IMR-90 (cell line): ENCODE data around the gene FLT1. TPM values are rescaled to one million over a fixed set of nuclear protein-coding genes. Genes with fewer than 3 reads are reported as not detected.

Experiments used
- ATAC-seq: fragments of 200-7000 bp; cut with Tn5 transposase; 2 replicates; pipeline ENCODE4 v1.9.1; 2020; ENCODE audit warnings: low read depth, mild to moderate bottlenecking, moderate library complexity
- BruUV-seq: library from RNA; stranded (reverse); fragments of 400-500 nt; replicated peaks from 2 replicates; lab custom pipeline; 2021; lab: Mats Ljungman, UMichigan
- CTCF ChIA-PET: fragments of 300-600 bp; formaldehyde crosslinking; extraction: SDS; loops from one replicate; lab custom pipeline; 2021; ENCODE audit warnings: antibody characterized with exemption; lab: Yijun Ruan, JAX
- POLR2A ChIA-PET: fragments of 300-600 bp; sonication (Branson Sonifier 250); formaldehyde crosslinking; loops from one replicate; lab custom pipeline; 2022; ENCODE audit warnings: antibody characterized with exemption; ENCODE audit not compliant: unreplicated experiment; lab: Charles Lee
- DNase-seq: peaks from one replicate; pipeline ENCODE4 v3.0.0; 2013
- H2AFZ ChIP-seq: replicated peaks from 2 replicates; pipeline ENCODE3; 2013; ENCODE audit warnings: low read length, mild to moderate bottlenecking; ENCODE audit not compliant: poor library complexity
- H2AK5ac ChIP-seq: 2 replicates; pipeline ENCODE4 v1.6.1; 2013; ENCODE audit warnings: low read depth, low read length, inconsistent platforms
- H2AK9ac ChIP-seq: replicated peaks from 2 replicates; pipeline ENCODE3; 2013; ENCODE audit warnings: mild to moderate bottlenecking, low read depth, low read length, moderate library complexity; ENCODE audit not compliant: poor library complexity
- H2BK120ac ChIP-seq: 2 replicates; pipeline ENCODE4 v1.6.1; 2013; ENCODE audit warnings: low read depth, low read length, inconsistent platforms
- H2BK15ac ChIP-seq: 3 replicates; pipeline ENCODE4 v1.6.1; 2013; ENCODE audit warnings: low read depth, low read length, inconsistent platforms
- H2BK20ac ChIP-seq: 2 replicates; pipeline ENCODE4 v1.6.1; 2013; ENCODE audit warnings: low read depth, mild to moderate bottlenecking, inconsistent platforms, low read length, moderate library complexity
- H2BK5ac ChIP-seq: 2 replicates; pipeline ENCODE4 v1.6.1; 2013; ENCODE audit warnings: mild to moderate bottlenecking, low read depth, low read length, inconsistent platforms; ENCODE audit not compliant: poor library complexity, severe bottlenecking
- H3K14ac ChIP-seq: replicated peaks from 2 replicates; pipeline ENCODE4 v1.6.1; 2013; ENCODE audit warnings: low read depth, low read length, inconsistent platforms
- H3K18ac ChIP-seq: 2 replicates; pipeline ENCODE4 v1.6.1; 2013; ENCODE audit warnings: low read depth, low read length, control low read depth
- H3K23ac ChIP-seq: 2 replicates; pipeline ENCODE4 v1.6.1; 2013; ENCODE audit warnings: low read depth, low read length, inconsistent platforms
- H3K27ac ChIP-seq: 2 replicates; pipeline ENCODE4 v1.5.1; 2013; ENCODE audit warnings: mild to moderate bottlenecking, control low read depth, low read length; ENCODE audit not compliant: insufficient read depth
- H3K27me3 ChIP-seq: 2 replicates; pipeline ENCODE4 v1.6.1; 2013; ENCODE audit warnings: low read length; ENCODE audit not compliant: control insufficient read depth, insufficient read depth
- H3K36me3 ChIP-seq: 2 replicates; pipeline ENCODE4 v1.6.1; 2013; ENCODE audit warnings: low read length, mixed read lengths; ENCODE audit not compliant: control insufficient read depth, insufficient read depth
- H3K4ac ChIP-seq: 2 replicates; pipeline ENCODE4 v1.6.1; 2013; ENCODE audit warnings: low read depth, low read length, inconsistent platforms
- H3K4me1 ChIP-seq: 2 replicates; pipeline ENCODE4 v1.6.1; 2013; ENCODE audit warnings: low read length, mixed read lengths; ENCODE audit not compliant: control insufficient read depth, insufficient read depth
- H3K4me2 ChIP-seq: 2 replicates; pipeline ENCODE4 v1.6.1; 2013; ENCODE audit warnings: low read depth, mild to moderate bottlenecking, control low read depth, low read length, moderate library complexity
- H3K4me3 ChIP-seq: 2 replicates; pipeline ENCODE4 v1.5.1; 2013; ENCODE audit warnings: low read depth, mild to moderate bottlenecking, control low read depth, low read length, moderate library complexity; ENCODE audit not compliant: insufficient read depth
- H3K56ac ChIP-seq: 2 replicates; pipeline ENCODE4 v1.6.1; 2013; ENCODE audit warnings: low read length, inconsistent platforms; ENCODE audit not compliant: insufficient read depth; ENCODE audit errors: extremely low read depth
- H3K79me1 ChIP-seq, 2 experiments: 2 replicates each; pipeline ENCODE4 v1.6.1; 2013; ENCODE audit warnings: low read length in 2 of 2, inconsistent platforms in 1 of 2, low read depth in 1 of 2
- H3K9ac ChIP-seq: 2 replicates; pipeline ENCODE4 v1.6.1; 2013; ENCODE audit warnings: low read depth, low read length, control low read depth
- H3K9me1 ChIP-seq: 2 replicates; pipeline ENCODE4 v1.6.1; 2013; ENCODE audit warnings: low read length, inconsistent platforms; ENCODE audit not compliant: insufficient read depth
- H3K9me3 ChIP-seq: 2 replicates; pipeline ENCODE4 v1.6.1; 2013; ENCODE audit warnings: low read length; ENCODE audit not compliant: control insufficient read depth, insufficient read depth
- H4K20me1 ChIP-seq: 2 replicates; pipeline ENCODE4 v1.6.1; 2013; ENCODE audit warnings: low read length, inconsistent platforms; ENCODE audit not compliant: insufficient read depth
- H4K5ac ChIP-seq: 2 replicates; pipeline ENCODE4 v1.6.1; 2013; ENCODE audit warnings: mild to moderate bottlenecking, low read depth, low read length, control low read depth
- H4K8ac ChIP-seq, 2 experiments: 2 replicates each; pipeline ENCODE4 v1.6.1; 2013; ENCODE audit warnings: low read depth in 2 of 2, low read length in 2 of 2, control low read depth in 1 of 2, inconsistent platforms in 1 of 2
- H4K91ac ChIP-seq: 2 replicates; pipeline ENCODE4 v1.6.1; 2013; ENCODE audit warnings: low read depth, low read length, inconsistent platforms; ENCODE audit not compliant: insufficient read depth
- BHLHE40 ChIP-seq: fragments of 150-350 bp; IDR thresholded peaks from 2 replicates; pipeline ENCODE4 v1.6.1; 2016; ENCODE audit warnings: mild to moderate bottlenecking, low read depth, low read length
- CEBPB ChIP-seq: IDR thresholded peaks from 2 replicates; pipeline ENCODE4 v1.6.1; 2012; ENCODE audit warnings: low read depth, low read length, improper control_type of control experiment
- CTCF ChIP-seq: conservative IDR thresholded peaks from 2 replicates; pipeline ENCODE4 v1.5.1; 2012; ENCODE audit warnings: mild to moderate bottlenecking, low read depth, low read length, improper control_type of control experiment
- ELK1 ChIP-seq: fragments of 150-350 bp; IDR thresholded peaks from 2 replicates; pipeline ENCODE4 v1.6.1; 2016; ENCODE audit warnings: low read depth, mild to moderate bottlenecking, low read length, moderate library complexity, borderline replicate concordance
- FOS ChIP-seq: fragments of 150-350 bp; IDR thresholded peaks from 2 replicates; pipeline ENCODE4 v1.6.1; 2016; ENCODE audit warnings: low read depth, low read length
- MAFK ChIP-seq: IDR thresholded peaks from 2 replicates; pipeline ENCODE4 v1.6.1; 2012; ENCODE audit warnings: low read depth, low read length, improper control_type of control experiment
- MAZ ChIP-seq: IDR thresholded peaks from 2 replicates; pipeline ENCODE4 v1.6.1; 2012; ENCODE audit warnings: low read depth, mild to moderate bottlenecking, low read length, improper control_type of control experiment, moderate library complexity, borderline replicate concordance
- MXI1 ChIP-seq: IDR thresholded peaks from 2 replicates; pipeline ENCODE4 v1.6.1; 2012; ENCODE audit warnings: low read depth, mild to moderate bottlenecking, low read length, moderate library complexity, borderline replicate concordance
- NFE2L2 ChIP-seq: fragments of 150-350 bp; IDR thresholded peaks from 2 replicates; pipeline ENCODE4 v1.6.1; 2016; ENCODE audit warnings: low read depth, mild to moderate bottlenecking, low read length
- POLR2A ChIP-seq: IDR thresholded peaks from 2 replicates; pipeline ENCODE4 v1.6.1; 2012; ENCODE audit warnings: mild to moderate bottlenecking, low read depth, low read length
- RAD21 ChIP-seq: IDR thresholded peaks from 2 replicates; pipeline ENCODE4 v1.6.1; 2012; ENCODE audit warnings: low read length, improper control_type of control experiment
- SMC3 ChIP-seq: fragments of 150-350 bp; IDR thresholded peaks from 2 replicates; pipeline ENCODE4 v1.6.1; 2016; ENCODE audit warnings: low read depth, mild to moderate bottlenecking, antibody characterized with exemption, low read length, moderate library complexity
- USF2 ChIP-seq: fragments of 150-350 bp; IDR thresholded peaks from 2 replicates; pipeline ENCODE4 v1.6.1; 2017; ENCODE audit warnings: mild to moderate bottlenecking, antibody characterized with exemption, low read length, low read depth
- WGBS, 2 experiments: methylation state at CpG; one replicate each; pipeline versions ENCODE4 v1.1.5 to v1.1.7; 2013; ENCODE audit warnings: missing lambda C conversion rate in 2 of 2; ENCODE audit not compliant: insufficient read length in 1 of 2; ENCODE audit errors: extremely low coverage in 2 of 2; 5-methylcytosine and 5-hydroxymethylcytosine counted together
- dilution Hi-C: fragments of 300-500 bp; cut with HindIII; formaldehyde crosslinking; loops from one replicate; pipeline ENCODE4 v1.14.3; 2018; ENCODE audit warnings: low sequenced_read_pairs; ENCODE audit not compliant: unreplicated experiment
- in situ Hi-C: fragments of 300-500 bp; cut with MboI; formaldehyde crosslinking; loops from 3 replicates; pipeline ENCODE4 v1.14.3; 2019; ENCODE audit warnings: low sequenced_read_pairs, inconsistent platforms, mixed read lengths
- intact Hi-C: fragments of 100-400 bp; cut with micrococcal nuclease; formaldehyde crosslinking; loops from 2 replicates; pipeline ENCODE4 v1.10.0; 2022
- polyA plus RNA-seq, 3 experiments: library from polyadenylated mRNA; depleted of rRNA; stranded (reverse); fragments of >200 nt; gene quantifications; 2 replicates each; pipeline ENCODE4 v1.2.3, GENCODE V29; 2012; ENCODE audit warnings: low replicate concordance in 1 of 3
- total RNA-seq: library from RNA; depleted of rRNA; stranded (reverse); fragments of >200 nt; gene quantifications from 2 replicates; pipeline ENCODE4 v1.2.3, GENCODE V29; 2012

FLT1 gene
- total and polyA plus RNA-seq, 2 of the 4 experiments (the other 2 are of a cell fraction): 4.5 to 10.4 TPM

- in situ Hi-C loops (no loop called here), intact Hi-C loops (no loop called here), dilution Hi-C loops (no loop called here)
- WGBS, 2 experiments: no CpG with 5 or more reads among the region's 3 CpGs
- ChIA-PET POLR2A (no interaction called here), CTCF (interaction anchor here (0.6 kb wide), 1 partner anchor 15 kb away, joined by 3 read pairs; no protein-coding TSS in a partner anchor)
- no peak overlapping the region for H2AFZ ChIP-seq
- no peak overlapping the region for H3K4me2 ChIP-seq
- H3K18ac ChIP-seq: no peak overlapping the region
- H3K4me3 ChIP-seq: no peak overlapping the region
- no peak overlapping the region for H4K8ac ChIP-seq
- peaks cover 10% of the 10 kb centered on the region; the same call in 1 of the 2 replicates for H3K9me1 ChIP-seq
- H4K91ac ChIP-seq: no peak overlapping the region
- no peaks in the 10 kb centered on the region for H3K9me3 ChIP-seq
- peaks cover 20% of the 10 kb centered on the region for H3K36me3 ChIP-seq
- H4K20me1 ChIP-seq: no peaks in the 10 kb centered on the region
- no peak overlapping the region for H4K5ac ChIP-seq
- DNase-seq: no peak
- H3K27me3 ChIP-seq: no peaks in the 10 kb centered on the region
- TF ChIP-seq SMC3 (no peak), USF2 (no peak), CEBPB (no peak), NFE2L2 (no peak), CTCF (no peak), POLR2A (no peak), MAFK (no peak), BHLHE40 (no peak), ELK1 (no peak), FOS (no peak), MXI1 (no peak), MAZ (no peak), RAD21 (no peak)
- no peaks in the 10 kb centered on the region for H3K4me1 ChIP-seq
- H3K27ac ChIP-seq: no peak overlapping the region
- H2AK5ac ChIP-seq: no peak overlapping the region
- no peak overlapping the region for H2BK120ac ChIP-seq
- no peak overlapping the region for H3K4ac ChIP-seq
- H3K79me1 ChIP-seq: peaks cover 3 to 7% of the 10 kb centered on the region in 2 experiments; a peak in 2 of 4 replicates
- H3K23ac ChIP-seq: no peak overlapping the region
- no peak overlapping the region for H3K9ac ChIP-seq
- no TSS peak for BruUV-seq
- H2BK5ac ChIP-seq: no peak overlapping the region
- no peak overlapping the region for H2BK15ac ChIP-seq
- H2AK9ac ChIP-seq: no peak overlapping the region
- no peak overlapping the region for H3K14ac ChIP-seq
- ATAC-seq: no peak
- no peak overlapping the region for H2BK20ac ChIP-seq
- H3K56ac ChIP-seq: no peak overlapping the region
These were observed 236.5 kb downstream of the FLT1 start for GRCh38 chr13:28258417-28258816.
